HL-60 (cell line): Measurements from ENCODE around the gene KRT6C.

Experiments
- DNase-seq, 2 experiments: peaks; one replicate each; pipeline ENCODE4 v3.0.0-alpha.2; 2010 to 2020; ENCODE audit warnings: low read depth in 1 of 2, low spot score in 1 of 2
- H3K27ac ChIP-seq: fragments of 250-450 bp; sonication (Bioruptor Pico); replicated peaks from 2 replicates; pipeline ENCODE4 v1.5.1; 2020; ENCODE audit warnings: mild to moderate bottlenecking, moderate library complexity
- H3K27me3 ChIP-seq: fragments of 250-450 bp; sonication (Bioruptor Pico); 2 replicates; pipeline ENCODE4 v1.5.1; 2021; ENCODE audit warnings: mild to moderate bottlenecking, moderate library complexity; ENCODE audit not compliant: insufficient read depth, poor library complexity, severe bottlenecking
- H3K4me3 ChIP-seq: replicated peaks from 2 replicates; pipeline ENCODE4 v1.5.1; 2011; ENCODE audit warnings: mild to moderate bottlenecking, control low read depth, low read length; ENCODE audit not compliant: insufficient read depth
- CTCF ChIP-seq: IDR thresholded peaks from one replicate; pipeline ENCODE4 v1.5.1; 2011; ENCODE audit warnings: low read length, control low read depth, inconsistent platforms; ENCODE audit not compliant: insufficient read depth
- GABPA ChIP-seq: IDR thresholded peaks from 2 replicates; pipeline ENCODE4 v1.6.1; 2012; ENCODE audit warnings: low read depth
- POLR2AphosphoS5 ChIP-seq: IDR thresholded peaks from 2 replicates; pipeline ENCODE4 v1.6.1; 2012; ENCODE audit warnings: low read depth
- REST ChIP-seq: IDR thresholded peaks from 2 replicates; pipeline ENCODE4 v1.6.1; 2012; ENCODE audit warnings: low read depth; ENCODE audit not compliant: insufficient replicate concordance
- SPI1 ChIP-seq: IDR thresholded peaks from 2 replicates; pipeline ENCODE4 v1.6.1; 2012; ENCODE audit warnings: low read depth, mild to moderate bottlenecking, borderline replicate concordance

The KRT6C gene

DNA sequence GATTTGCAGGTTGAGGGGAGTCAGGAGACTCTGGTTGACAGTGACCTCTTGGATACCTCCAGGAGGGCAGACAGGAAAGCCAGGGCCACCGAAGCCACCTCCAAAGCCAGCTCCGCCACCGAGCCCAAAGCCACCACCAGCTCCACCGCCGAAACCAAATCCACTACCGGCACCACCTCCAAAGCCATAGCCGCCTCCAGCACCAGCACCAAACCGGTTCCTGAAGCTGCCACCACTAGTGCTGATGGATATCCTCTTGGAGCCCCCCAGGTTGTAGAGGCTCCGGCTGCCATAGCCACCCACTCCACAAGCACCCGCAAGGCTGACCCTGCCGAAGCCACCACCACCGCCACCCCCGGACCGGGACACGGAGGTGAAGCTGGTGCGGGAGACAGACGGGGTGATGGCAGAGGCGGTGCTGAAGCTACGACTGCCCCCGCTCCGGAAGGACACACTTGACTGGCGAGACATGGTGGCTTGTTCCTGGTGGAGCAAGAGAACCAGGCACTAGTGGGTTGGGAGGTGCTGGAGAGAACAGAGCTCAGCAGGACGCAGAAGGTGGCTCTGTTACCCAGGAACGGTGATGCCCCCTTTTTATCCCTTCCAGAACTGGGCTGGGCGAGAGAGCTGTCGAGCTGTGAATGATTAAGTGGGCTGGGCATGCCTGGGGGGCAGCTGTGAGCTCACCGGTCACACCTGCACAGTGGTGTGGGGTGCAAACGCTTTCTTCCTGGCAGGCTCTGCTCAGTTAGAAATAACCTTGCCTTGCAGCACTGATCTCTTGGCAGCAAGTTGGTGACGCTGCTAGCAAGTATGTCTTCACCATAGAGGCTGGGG, 46.4 kb upstream of the KRT6C start, which contains the start of gene KRT5:
Gene KRT5, minus strand, starts transcription at position 569 of the 837 bp plus-strand sequence. Its CDS starts 98 bp downstream, at position 471.
- no peak for DNase-seq
- Histone ChIP-seq H3K27me3 (no peaks in the 10 kb centered on the region), H3K27ac (no peak within 1 kb of the TSS), H3K4me3 (no peak within 1 kb of the TSS)
- TF ChIP-seq GABPA: no peak
- no peak for TF ChIP-seq POLR2AphosphoS5
- no peak for TF ChIP-seq REST
- TF ChIP-seq CTCF: no peak
- TF ChIP-seq SPI1: no peak

DNA sequence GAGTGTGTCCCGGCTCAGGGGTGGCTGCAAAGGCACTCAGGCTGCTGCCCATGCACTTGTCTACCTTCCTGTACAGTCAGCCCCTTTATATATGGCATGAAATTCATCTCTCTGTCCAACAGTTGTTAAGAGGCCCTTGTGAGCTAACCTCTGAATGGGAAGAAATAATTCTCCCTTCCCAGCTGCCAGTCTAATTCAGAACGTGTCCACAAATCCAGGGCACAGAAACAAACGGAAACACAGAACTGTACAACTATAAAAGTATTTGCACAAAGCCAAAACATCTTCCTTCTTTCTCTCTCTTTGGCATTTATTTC, 45.7 kb upstream of the KRT6C start:
- no peak overlapping the region for H3K27ac ChIP-seq
- TF ChIP-seq SPI1 (no peak), POLR2AphosphoS5 (no peak), REST (no peak), GABPA (no peak), CTCF (no peak)
- H3K4me3 ChIP-seq: no peak overlapping the region
- H3K27me3 ChIP-seq: no peaks in the 10 kb centered on the region
- DNase-seq: no peak

- DNase-seq: no peak
- H3K27me3 ChIP-seq: no peaks in the 10 kb centered on the region
- no peak for TF ChIP-seq GABPA
- no peak for TF ChIP-seq SPI1
- no peak for TF ChIP-seq POLR2AphosphoS5
- no peak for TF ChIP-seq CTCF
- TF ChIP-seq REST: no peak
- H3K27ac ChIP-seq: no peak overlapping the region
- no peak overlapping the region for H3K4me3 ChIP-seq
Measured at GRCh38 chr12:52518574-52519386, 45.2 kb upstream of the KRT6C start.
